Osteoblast (primary cell): ENCODE data around the gene PLA1A. TPM values are rescaled to one million over a fixed set of nuclear protein-coding genes. Genes with fewer than 3 reads are reported as not detected.

Source experiments
- DNase-seq: peaks from one replicate; pipeline ENCODE4 v3.0.0; 2011; ENCODE audit warnings: low spot score, mixed read lengths; ENCODE audit not compliant: insufficient read length; ENCODE audit errors: missing footprints
- H2AFZ ChIP-seq: 2 replicates; pipeline ENCODE4 v1.6.0; 2011; ENCODE audit warnings: mild to moderate bottlenecking, low read length
- H3K27ac ChIP-seq: 2 replicates; pipeline ENCODE4 v1.5.1; 2011; ENCODE audit warnings: mild to moderate bottlenecking, low read depth, low read length, moderate library complexity
- H3K27me3 ChIP-seq: 2 replicates; pipeline ENCODE4 v1.6.0; 2012; ENCODE audit warnings: mild to moderate bottlenecking, control low read depth, inconsistent platforms, low read length, moderate library complexity; ENCODE audit not compliant: insufficient read depth
- H3K36me3 ChIP-seq: 2 replicates; pipeline ENCODE4 v1.5.1; 2011; ENCODE audit warnings: mild to moderate bottlenecking, low read length, control low read depth, moderate library complexity; ENCODE audit not compliant: insufficient read depth
- H3K4me1 ChIP-seq: 2 replicates; pipeline ENCODE4 v1.5.1; 2011; ENCODE audit warnings: mild to moderate bottlenecking, low read length, control low read depth, moderate library complexity; ENCODE audit not compliant: insufficient read depth
- H3K4me2 ChIP-seq: 2 replicates; pipeline ENCODE4 v1.6.0; 2011; ENCODE audit warnings: mild to moderate bottlenecking, low read length; ENCODE audit not compliant: insufficient read depth
- H3K4me3 ChIP-seq: fragments of 200-600 bp; sonication (generic); 3 replicates; pipeline ENCODE4 v1.5.1; 2012; ENCODE audit warnings: mild to moderate bottlenecking, low read length, inconsistent platforms; ENCODE audit not compliant: insufficient read depth
- H3K79me2 ChIP-seq: 2 replicates; pipeline ENCODE4 v1.6.0; 2012; ENCODE audit warnings: mild to moderate bottlenecking, low read length, control low read depth, inconsistent platforms; ENCODE audit not compliant: insufficient read depth
- H3K9me3 ChIP-seq: 2 replicates; pipeline ENCODE4 v1.5.1; 2011; ENCODE audit warnings: low read depth, low read length, control low read depth
- H4K20me1 ChIP-seq: 2 replicates; pipeline ENCODE4 v1.6.0; 2012; ENCODE audit warnings: mild to moderate bottlenecking, low read length, control low read depth; ENCODE audit not compliant: insufficient read depth
- total RNA-seq: library from RNA; depleted of rRNA; stranded (reverse); fragments of >200 nt; gene quantifications from 2 replicates; pipeline ENCODE4 v1.2.3, GENCODE V29; 2012
- TF ChIP-seq, protein P1 (sequence below): IDR thresholded peaks from 2 replicates; pipeline ENCODE4 v1.5.1; 2011; ENCODE audit warnings: mild to moderate bottlenecking, low read depth, low read length, moderate library complexity; ENCODE audit errors: extremely low read depth

PLA1A gene
- total RNA-seq, 1 donor: 0.36 TPM

DNA sequence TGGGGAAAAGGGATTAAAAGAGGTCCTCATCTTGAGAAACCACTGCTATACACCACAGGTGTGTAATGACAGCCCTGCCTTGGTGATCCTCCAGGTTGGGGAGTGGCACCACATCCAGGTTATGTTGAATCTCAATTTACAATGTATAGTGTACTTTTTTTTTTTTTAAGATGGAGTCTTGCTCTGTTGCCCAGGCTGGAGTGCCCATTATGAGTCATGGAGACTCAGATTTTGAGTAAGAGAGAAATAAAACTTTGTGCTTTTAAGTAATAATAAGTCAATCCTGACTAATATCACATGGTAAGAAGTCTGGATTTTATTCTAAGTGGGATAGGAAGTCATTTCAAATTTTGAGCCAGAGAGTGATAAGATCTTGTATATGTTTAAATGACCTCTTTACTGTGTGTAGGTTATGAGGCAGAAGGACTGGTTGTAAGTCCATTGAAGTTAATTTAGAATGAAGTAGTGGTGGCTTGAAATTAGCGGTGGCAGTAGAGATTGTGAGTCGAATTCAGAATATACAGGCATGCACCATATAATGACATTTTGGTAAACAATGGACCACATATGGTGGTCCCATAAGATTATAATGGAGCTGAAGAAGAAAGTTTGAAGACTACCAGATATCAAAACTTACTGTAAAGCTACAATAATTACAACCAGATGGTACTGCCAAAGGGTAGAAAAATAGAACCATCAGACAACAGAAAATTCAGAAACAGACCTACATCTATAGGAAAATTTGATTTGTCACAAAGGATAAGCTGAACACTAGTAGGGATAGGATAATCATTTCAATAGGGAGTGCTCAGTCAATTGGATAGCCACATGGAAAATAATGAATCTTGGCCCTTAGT is 42.0 kb downstream of the PLA1A start:
- Histone ChIP-seq H3K27ac (peak overlapping the region; percentile 98), H3K9me3 (no peaks in the 10 kb centered on the region), H3K4me3 (no peak overlapping the region), H3K36me3 (no peaks in the 10 kb centered on the region), H3K4me2 (no peak overlapping the region), H3K4me1 (peaks cover 56% of the 10 kb centered on the region), H3K27me3 (no peaks in the 10 kb centered on the region), H3K79me2 (no peaks in the 10 kb centered on the region), H2AFZ (no peak overlapping the region), H4K20me1 (no peaks in the 10 kb centered on the region)
- TF ChIP-seq, protein P1, sequence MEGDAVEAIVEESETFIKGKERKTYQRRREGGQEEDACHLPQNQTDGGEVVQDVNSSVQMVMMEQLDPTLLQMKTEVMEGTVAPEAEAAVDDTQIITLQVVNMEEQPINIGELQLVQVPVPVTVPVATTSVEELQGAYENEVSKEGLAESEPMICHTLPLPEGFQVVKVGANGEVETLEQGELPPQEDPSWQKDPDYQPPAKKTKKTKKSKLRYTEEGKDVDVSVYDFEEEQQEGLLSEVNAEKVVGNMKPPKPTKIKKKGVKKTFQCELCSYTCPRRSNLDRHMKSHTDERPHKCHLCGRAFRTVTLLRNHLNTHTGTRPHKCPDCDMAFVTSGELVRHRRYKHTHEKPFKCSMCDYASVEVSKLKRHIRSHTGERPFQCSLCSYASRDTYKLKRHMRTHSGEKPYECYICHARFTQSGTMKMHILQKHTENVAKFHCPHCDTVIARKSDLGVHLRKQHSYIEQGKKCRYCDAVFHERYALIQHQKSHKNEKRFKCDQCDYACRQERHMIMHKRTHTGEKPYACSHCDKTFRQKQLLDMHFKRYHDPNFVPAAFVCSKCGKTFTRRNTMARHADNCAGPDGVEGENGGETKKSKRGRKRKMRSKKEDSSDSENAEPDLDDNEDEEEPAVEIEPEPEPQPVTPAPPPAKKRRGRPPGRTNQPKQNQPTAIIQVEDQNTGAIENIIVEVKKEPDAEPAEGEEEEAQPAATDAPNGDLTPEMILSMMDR: no peak
- DNase-seq: no peak

DNA sequence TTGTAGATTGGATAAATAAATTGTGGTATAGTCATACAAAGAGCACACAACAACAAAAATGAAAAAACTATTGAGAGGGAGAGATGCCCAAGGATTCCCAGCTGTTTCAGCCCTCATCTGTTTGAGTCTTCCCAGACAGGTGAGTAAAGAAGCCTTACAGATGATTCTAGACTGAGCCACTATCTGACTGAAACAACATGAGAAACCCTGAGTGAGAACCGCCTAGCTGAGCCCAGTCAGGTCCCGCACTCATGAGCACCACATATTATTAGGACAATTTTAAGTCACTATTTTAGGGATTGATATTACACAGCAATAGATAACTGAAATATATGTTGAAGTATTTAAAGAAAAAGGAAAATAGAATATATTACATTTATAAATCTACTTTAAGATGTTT is 43.7 kb downstream of the PLA1A start:
- Histone ChIP-seq H3K4me1 (peaks cover 51% of the 10 kb centered on the region), H3K9me3 (no peaks in the 10 kb centered on the region), H2AFZ (no peak overlapping the region), H3K36me3 (no peaks in the 10 kb centered on the region), H3K4me2 (no peak overlapping the region), H3K79me2 (no peaks in the 10 kb centered on the region), H3K27ac (no peak overlapping the region), H4K20me1 (no peaks in the 10 kb centered on the region), H3K4me3 (no peak overlapping the region), H3K27me3 (no peaks in the 10 kb centered on the region)
- no peak for DNase-seq
- TF ChIP-seq, protein P1: no peak

DNA sequence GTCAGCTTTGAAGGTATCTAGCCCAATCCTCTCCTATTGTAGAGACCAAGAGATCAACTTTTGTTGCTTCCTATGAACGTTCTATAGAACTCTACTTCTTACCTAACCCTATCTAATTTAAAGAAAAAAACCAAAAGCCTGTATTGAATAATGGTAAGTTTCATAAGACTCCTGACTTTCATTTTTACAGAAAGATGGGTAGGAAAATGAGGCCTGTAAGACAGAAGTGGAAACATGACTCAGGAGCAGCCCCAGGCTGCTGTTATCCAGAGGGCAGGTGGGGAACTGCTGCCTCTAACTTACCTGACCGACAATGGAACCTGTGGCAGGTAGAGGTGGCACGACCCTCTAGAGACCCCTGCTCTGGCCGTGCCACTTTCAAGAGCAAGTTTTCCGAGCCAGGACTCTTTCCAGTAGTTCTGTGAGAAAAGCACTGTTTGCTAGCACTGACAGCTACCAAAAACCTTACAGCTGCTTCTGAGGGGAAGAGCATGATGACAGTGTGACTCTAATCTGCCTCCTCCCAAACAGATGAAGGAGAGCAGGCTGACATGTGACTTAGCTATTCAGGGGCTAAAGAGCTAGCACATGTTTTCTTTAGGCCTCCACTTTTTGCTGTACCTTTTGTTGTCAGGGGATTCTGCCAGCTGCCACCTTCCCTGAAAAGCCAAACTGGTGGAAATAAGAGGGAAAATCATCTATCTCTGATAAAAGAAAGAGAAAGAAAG is 45.2 kb downstream of the PLA1A start:
- H3K36me3 ChIP-seq: no peaks in the 10 kb centered on the region
- H2AFZ ChIP-seq: no peak overlapping the region
- H3K4me1 ChIP-seq: peaks cover 46% of the 10 kb centered on the region
- H3K27ac ChIP-seq: peak overlapping the region; percentile 83
- H4K20me1 ChIP-seq: no peaks in the 10 kb centered on the region
- TF ChIP-seq, protein P1: no peak
- H3K79me2 ChIP-seq: no peaks in the 10 kb centered on the region
- H3K27me3 ChIP-seq: no peaks in the 10 kb centered on the region
- DNase-seq: no peak
- no peak overlapping the region for H3K4me3 ChIP-seq
- peak overlapping the region; percentile 41 for H3K4me2 ChIP-seq
- H3K9me3 ChIP-seq: no peaks in the 10 kb centered on the region

DNA sequence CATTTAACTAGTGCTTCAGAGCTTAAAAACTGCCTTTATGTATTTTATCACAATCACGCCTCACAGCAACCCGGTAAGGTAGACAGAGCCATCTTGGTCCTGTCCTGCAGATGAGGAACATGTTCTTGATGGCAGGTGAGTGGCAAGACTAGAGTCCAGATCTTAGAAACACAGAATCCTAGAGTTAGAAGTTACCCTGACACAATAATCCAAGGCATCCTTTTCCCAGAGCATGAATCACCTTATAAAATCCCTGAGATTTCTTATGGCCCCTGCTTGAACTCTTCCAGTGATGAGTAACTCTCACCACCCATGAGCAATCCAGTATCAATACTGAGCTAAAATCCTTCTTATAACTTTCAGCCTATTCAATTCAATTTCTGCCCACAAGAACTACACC is 45.8 kb downstream of the PLA1A start:
- TF ChIP-seq, protein P1: no peak
- peak overlapping the region; percentile 41 for H3K4me2 ChIP-seq

More for the DNA sequence above, 45.8 kb downstream of the PLA1A start:
- peak; percentile 91 for DNase-seq
- Histone ChIP-seq H3K27me3 (no peaks in the 10 kb centered on the region), H3K4me3 (no peak overlapping the region), H3K9me3 (no peaks in the 10 kb centered on the region), H4K20me1 (no peaks in the 10 kb centered on the region), H3K79me2 (no peaks in the 10 kb centered on the region), H3K27ac (peak overlapping the region; percentile 83), H3K36me3 (no peaks in the 10 kb centered on the region), H2AFZ (no peak overlapping the region), H3K4me1 (peaks cover 43% of the 10 kb centered on the region)
